HEK293 (cell line): ENCODE measurements around the gene AGAP3.

Experiments
- CTCF ChIA-PET: fragments of 350-600 bp; formaldehyde crosslinking; extraction: SDS; loops from one replicate; lab custom pipeline; 2021; ENCODE audit warnings: antibody characterized with exemption; lab: Yijun Ruan, JAX
- POLR2A ChIA-PET: fragments of 300-600 bp; formaldehyde crosslinking; extraction: SDS; loops from one replicate; lab custom pipeline; 2020; ENCODE audit warnings: antibody characterized with exemption, inconsistent platforms; lab: Yijun Ruan, JAX
- H3K27ac ChIP-seq: fragments of 200-500 bp; sonication (Bioruptor generic); 2 replicates; pipeline ENCODE4 v1.5.1; 2014; ENCODE audit warnings: low read depth, low read length, control low read depth, inconsistent platforms; ENCODE audit errors: extremely low read depth
- H3K36me3 ChIP-seq, 2 experiments: fragments of 200-500 bp in 1 of 2; sonication (Bioruptor generic) in 1 of 2; 1 replicate in 1 of 2; 2 replicates in 1 of 2; pipeline ENCODE4 v1.5.1; 2014 to 2017; ENCODE audit warnings: inconsistent platforms in 2 of 2, low read length in 2 of 2; ENCODE audit not compliant: control insufficient read depth in 2 of 2, insufficient read depth in 1 of 2
- H3K4me1 ChIP-seq: fragments of 200-500 bp; sonication (Bioruptor generic); 2 replicates; pipeline ENCODE4 v1.5.1; 2014; ENCODE audit warnings: mild to moderate bottlenecking, low read length, inconsistent platforms; ENCODE audit not compliant: control insufficient read depth, insufficient read depth
- H3K4me3 ChIP-seq: 2 replicates; pipeline ENCODE4 v1.5.1; 2011; ENCODE audit warnings: low read depth, mild to moderate bottlenecking, control low read depth, low read length, moderate library complexity
- H3K9me3 ChIP-seq: fragments of 200-500 bp; sonication (Bioruptor generic); 2 replicates; pipeline ENCODE4 v1.5.1; 2014; ENCODE audit warnings: low read depth, low read length, inconsistent platforms; ENCODE audit not compliant: control insufficient read depth, insufficient read depth
- BCL11B ChIP-seq: fragments of 450-650 bp; formaldehyde crosslinking; IDR thresholded peaks from 2 replicates; pipeline ENCODE4 v1.5.1; 2016; ENCODE audit warnings: low read depth, missing biosample characterization, missing genetic modification characterization
- GLIS2 ChIP-seq: fragments of 450-650 bp; formaldehyde crosslinking; IDR thresholded peaks from 2 replicates; pipeline ENCODE4 v1.5.1; 2016; ENCODE audit warnings: missing biosample characterization, missing genetic modification characterization
- HOXD13 ChIP-seq: sonication (generic); formaldehyde crosslinking; IDR thresholded peaks from 2 replicates; pipeline ENCODE4 v1.8.0; 2022; ENCODE audit warnings: missing genetic modification reagents, borderline replicate concordance
- INSM2 ChIP-seq: fragments of 450-650 bp; formaldehyde crosslinking; IDR thresholded peaks from 2 replicates; pipeline ENCODE4 v1.5.1; 2016; ENCODE audit warnings: missing biosample characterization, missing genetic modification characterization
- KLF10 ChIP-seq: fragments of 450-650 bp; IDR thresholded peaks from 2 replicates; pipeline ENCODE4 v1.5.1; 2018; ENCODE audit warnings: missing biosample characterization, mild to moderate bottlenecking, missing genetic modification characterization
- PATZ1 ChIP-seq: fragments of 450-650 bp; formaldehyde crosslinking; IDR thresholded peaks from 2 replicates; pipeline ENCODE4 v1.5.1; 2016; ENCODE audit warnings: missing biosample characterization, missing genetic modification characterization
- TCF7L2 ChIP-seq: IDR thresholded peaks from 2 replicates; pipeline ENCODE4 v1.6.1; 2011; ENCODE audit warnings: low read depth, mild to moderate bottlenecking, inconsistent platforms, low read length, moderate library complexity, borderline replicate concordance
- YY1 ChIP-seq: fragments of 450-650 bp; formaldehyde crosslinking; IDR thresholded peaks from 2 replicates; pipeline ENCODE4 v1.5.1; 2018; ENCODE audit warnings: missing biosample characterization, missing genetic modification characterization
- ZBTB48 ChIP-seq: fragments of 450-650 bp; formaldehyde crosslinking; IDR thresholded peaks from 2 replicates; pipeline ENCODE4 v1.5.1; 2016; ENCODE audit warnings: missing biosample characterization, missing genetic modification characterization
- ZNF449 ChIP-seq: fragments of 450-650 bp; formaldehyde crosslinking; IDR thresholded peaks from 2 replicates; pipeline ENCODE4 v1.5.1; 2017; ENCODE audit warnings: missing biosample characterization, mild to moderate bottlenecking, missing genetic modification characterization, moderate library complexity
- ZNF518A ChIP-seq: fragments of 450-650 bp; formaldehyde crosslinking; conservative IDR thresholded peaks from 2 replicates; pipeline ENCODE4 v1.5.1; 2016; ENCODE audit warnings: low read depth, missing biosample characterization, missing genetic modification characterization
- ZNF560 ChIP-seq: fragments of 450-650 bp; formaldehyde crosslinking; IDR thresholded peaks from 2 replicates; pipeline ENCODE4 v1.5.1; 2017; ENCODE audit warnings: missing biosample characterization, missing genetic modification characterization, borderline replicate concordance
- ZNF629 ChIP-seq: fragments of 450-650 bp; formaldehyde crosslinking; IDR thresholded peaks from 2 replicates; pipeline ENCODE4 v1.5.1; 2017; ENCODE audit warnings: missing biosample characterization, missing genetic modification characterization
- ZNF654 ChIP-seq: fragments of 450-650 bp; formaldehyde crosslinking; IDR thresholded peaks from 2 replicates; pipeline ENCODE4 v1.5.1; 2016; ENCODE audit warnings: low read depth, missing biosample characterization, missing genetic modification characterization
- ZSCAN18 ChIP-seq: fragments of 450-650 bp; formaldehyde crosslinking; IDR thresholded peaks from 2 replicates; pipeline ENCODE4 v1.5.1; 2016; ENCODE audit warnings: missing biosample characterization, missing genetic modification characterization

The AGAP3 gene

GRCh38 chr7:151179287-151179860 lies 93.1 kb downstream of the AGAP3 start:
- Histone ChIP-seq H3K4me3 (no peak overlapping the region), H3K9me3 (no peaks in the 10 kb centered on the region), H3K27ac (no peak overlapping the region), H3K4me1 (no peaks in the 10 kb centered on the region), H3K36me3 (no peaks in the 10 kb centered on the region)
- ChIA-PET CTCF (interaction anchor here (0.8 to 1.7 kb wide), 5 partner anchors 9 to 64 kb away, joined by 3 to 7 read pairs (median 4); no protein-coding TSS in a partner anchor), POLR2A (no interaction called here)
- TF ChIP-seq ZNF449 (tag by site-specific recombination) (no peak), TCF7L2 (no peak), PATZ1 (tag by site-specific recombination) (no peak), GLIS2 (no peak), ZNF629 (tag by site-specific recombination) (no peak), YY1 (tag by site-specific recombination) (no peak), ZBTB48 (tag by site-specific recombination) (no peak), INSM2 (tag by site-specific recombination) (no peak), ZNF518A (tag by site-specific recombination) (no peak), ZNF560 (tag by site-specific recombination) (no peak), BCL11B (no peak), ZNF654 (no peak), HOXD13 (CRISPR knock-in tag) (no peak), ZSCAN18 (tag by site-specific recombination) (no peak), KLF10 (tag by site-specific recombination) (no peak)
